GM12878 (cell line): ENCODE measurements around the gene LTB. TPM values are rescaled to one million over a fixed set of nuclear protein-coding genes. Genes with fewer than 3 reads are reported as not detected.

ENCODE experiments used
- ETV6 ChIP-seq, 2 experiments: fragments of 450-650 bp in 1 of 2; IDR thresholded peaks in 1 of 2; conservative IDR thresholded peaks in 1 of 2; 2 replicates each; pipeline ENCODE4 v1.6.1; 2014; ENCODE audit warnings: antibody characterized with exemption in 1 of 2, borderline replicate concordance in 1 of 2, low read depth in 1 of 2, mild to moderate bottlenecking in 1 of 2, moderate library complexity in 1 of 2
- GATAD2B ChIP-seq: fragments of 450-650 bp; conservative IDR thresholded peaks from 2 replicates; pipeline ENCODE4 v1.6.1; 2017; ENCODE audit warnings: low read depth, mild to moderate bottlenecking, moderate library complexity
- KAT2A ChIP-seq: conservative IDR thresholded peaks from 2 replicates; pipeline ENCODE4 v1.6.1; 2011; ENCODE audit warnings: low read depth, low read length; ENCODE audit not compliant: control insufficient read depth
- MTA3 ChIP-seq: IDR thresholded peaks from 2 replicates; pipeline ENCODE4 v1.6.1; 2012; ENCODE audit warnings: low read length, inconsistent platforms, borderline replicate concordance
- NBN ChIP-seq: fragments of 450-650 bp; IDR thresholded peaks from 2 replicates; pipeline ENCODE4 v1.6.1; 2016
- NFYB ChIP-seq: IDR thresholded peaks from 2 replicates; pipeline ENCODE4 v1.6.1; 2011; ENCODE audit warnings: low read depth, mild to moderate bottlenecking, low read length, improper control_type of control experiment, moderate library complexity; ENCODE audit not compliant: insufficient read depth
- NR2C1 ChIP-seq: fragments of 450-650 bp; IDR thresholded peaks from 2 replicates; pipeline ENCODE4 v1.6.1; 2017; ENCODE audit warnings: antibody characterized with exemption, mild to moderate bottlenecking, moderate library complexity
- PML ChIP-seq: IDR thresholded peaks from 2 replicates; pipeline ENCODE4 v1.6.1; 2012; ENCODE audit warnings: low read length, inconsistent platforms
- RFX5 ChIP-seq: IDR thresholded peaks from 2 replicates; pipeline ENCODE4 v1.6.1; 2011; ENCODE audit warnings: low read depth, low read length, improper control_type of control experiment
- SIN3A ChIP-seq: IDR thresholded peaks from 2 replicates; pipeline ENCODE4 v1.6.1; 2012; ENCODE audit warnings: low read depth, low read length, improper control_type of control experiment
- SMAD5 ChIP-seq: IDR thresholded peaks from 2 replicates; pipeline ENCODE4 v1.6.1; 2016; ENCODE audit warnings: antibody characterized with exemption, low read depth
- STAT3 ChIP-seq: IDR thresholded peaks from 2 replicates; pipeline ENCODE4 v1.6.1; 2011; ENCODE audit warnings: low read depth, low read length, improper control_type of control experiment
- USF1 ChIP-seq: IDR thresholded peaks from 2 replicates; pipeline ENCODE4 v1.6.1; 2011; ENCODE audit warnings: borderline replicate concordance, low read depth, mild to moderate bottlenecking, moderate library complexity, mixed read lengths, low read length; ENCODE audit not compliant: insufficient read depth; ENCODE audit errors: extremely low read length
- polyA plus RNA-seq, 11 experiments: library from polyadenylated mRNA; depleted of rRNA in 4 of 11; unstranded in 6 of 11; stranded (reverse) in 5 of 11; fragments of >200 nt; fragmentation: Nextera tagmentation in 4 of 11; fragmentation: Illumina TruSeq in 1 of 11; extraction: Ambion mirVana in 4 of 11; extraction: Trizol in 1 of 11; gene quantifications; 1 replicate in 1 of 11; 2 replicates in 10 of 11; pipeline versions ENCODE4 v1.2.1 to v1.2.3, GENCODE V29; 2011 to 2016; ENCODE audit warnings: inconsistent platforms in 2 of 11, missing spikeins in 2 of 11, low read depth in 1 of 11
- total RNA-seq, 4 experiments: library from RNA; depleted of rRNA in 3 of 4; stranded (reverse); fragments of >200 nt in 3 of 4; fragmentation: Illumina TruSeq in 1 of 4; extraction: Trizol in 1 of 4; gene quantifications; 2 replicates each; pipeline versions ENCODE4 v1.2.1 to v1.2.3, GENCODE V29; 2013 to 2021
- TF ChIP-seq, protein P1 (sequence below): fragments of 150-350 bp; IDR thresholded peaks from 2 replicates; pipeline ENCODE4 v1.6.1; 2016; ENCODE audit warnings: low read depth, low read length
- TF ChIP-seq, protein P2 (sequence below): IDR thresholded peaks from 2 replicates; pipeline ENCODE4 v1.6.1; 2011; ENCODE audit warnings: mild to moderate bottlenecking, low read depth, low read length, moderate library complexity; ENCODE audit not compliant: insufficient replicate concordance

The LTB gene
- total and polyA plus RNA-seq, 10 of the 15 experiments (the other 5 are each of a cell fraction or from before 2014, with no cell fraction given): 0.71 to 74.3 (median 20.0) TPM

- TF ChIP-seq, protein P1, sequence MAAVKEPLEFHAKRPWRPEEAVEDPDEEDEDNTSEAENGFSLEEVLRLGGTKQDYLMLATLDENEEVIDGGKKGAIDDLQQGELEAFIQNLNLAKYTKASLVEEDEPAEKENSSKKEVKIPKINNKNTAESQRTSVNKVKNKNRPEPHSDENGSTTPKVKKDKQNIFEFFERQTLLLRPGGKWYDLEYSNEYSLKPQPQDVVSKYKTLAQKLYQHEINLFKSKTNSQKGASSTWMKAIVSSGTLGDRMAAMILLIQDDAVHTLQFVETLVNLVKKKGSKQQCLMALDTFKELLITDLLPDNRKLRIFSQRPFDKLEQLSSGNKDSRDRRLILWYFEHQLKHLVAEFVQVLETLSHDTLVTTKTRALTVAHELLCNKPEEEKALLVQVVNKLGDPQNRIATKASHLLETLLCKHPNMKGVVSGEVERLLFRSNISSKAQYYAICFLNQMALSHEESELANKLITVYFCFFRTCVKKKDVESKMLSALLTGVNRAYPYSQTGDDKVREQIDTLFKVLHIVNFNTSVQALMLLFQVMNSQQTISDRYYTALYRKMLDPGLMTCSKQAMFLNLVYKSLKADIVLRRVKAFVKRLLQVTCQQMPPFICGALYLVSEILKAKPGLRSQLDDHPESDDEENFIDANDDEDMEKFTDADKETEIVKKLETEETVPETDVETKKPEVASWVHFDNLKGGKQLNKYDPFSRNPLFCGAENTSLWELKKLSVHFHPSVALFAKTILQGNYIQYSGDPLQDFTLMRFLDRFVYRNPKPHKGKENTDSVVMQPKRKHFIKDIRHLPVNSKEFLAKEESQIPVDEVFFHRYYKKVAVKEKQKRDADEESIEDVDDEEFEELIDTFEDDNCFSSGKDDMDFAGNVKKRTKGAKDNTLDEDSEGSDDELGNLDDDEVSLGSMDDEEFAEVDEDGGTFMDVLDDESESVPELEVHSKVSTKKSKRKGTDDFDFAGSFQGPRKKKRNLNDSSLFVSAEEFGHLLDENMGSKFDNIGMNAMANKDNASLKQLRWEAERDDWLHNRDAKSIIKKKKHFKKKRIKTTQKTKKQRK: no peak
- TF ChIP-seq RFX5: no peak
- no peak for TF ChIP-seq USF1
- no peak for TF ChIP-seq STAT3
- no peak for TF ChIP-seq SMAD5
- no peak for TF ChIP-seq MTA3
- TF ChIP-seq, protein P2, sequence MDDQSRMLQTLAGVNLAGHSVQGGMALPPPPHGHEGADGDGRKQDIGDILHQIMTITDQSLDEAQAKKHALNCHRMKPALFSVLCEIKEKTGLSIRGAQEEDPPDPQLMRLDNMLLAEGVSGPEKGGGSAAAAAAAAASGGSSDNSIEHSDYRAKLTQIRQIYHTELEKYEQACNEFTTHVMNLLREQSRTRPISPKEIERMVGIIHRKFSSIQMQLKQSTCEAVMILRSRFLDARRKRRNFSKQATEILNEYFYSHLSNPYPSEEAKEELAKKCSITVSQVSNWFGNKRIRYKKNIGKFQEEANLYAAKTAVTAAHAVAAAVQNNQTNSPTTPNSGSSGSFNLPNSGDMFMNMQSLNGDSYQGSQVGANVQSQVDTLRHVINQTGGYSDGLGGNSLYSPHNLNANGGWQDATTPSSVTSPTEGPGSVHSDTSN: no peak
- TF ChIP-seq SIN3A: no peak
- no peak for TF ChIP-seq NR2C1
- peak; percentile 88 for TF ChIP-seq NBN
- no peak for TF ChIP-seq ETV6 (conservative IDR thresholded peaks at IDR 0.05 in 1 of 2, IDR thresholded peaks at IDR 0.05 in 1 of 2; ENCODE audit: borderline replicate concordance in 1 of 2, low read depth in 1 of 2)
- TF ChIP-seq PML: no peak
- no peak for TF ChIP-seq GATAD2B
- TF ChIP-seq NFYB: no peak
- TF ChIP-seq KAT2A: no peak
Measured at GRCh38 chr6:31587791-31588777, 5.9 kb upstream of the LTB start (continued).
